ENCODE data around the gene TCIRG1.
A peak's percentile ranks its signal among the peaks of the same experiment; 100 is the strongest.

The TCIRG1 gene

GRCh38 chr11:68032997-68033707 lies 5.7 kb upstream of the TCIRG1 start:
- peaks cover 43% of the 10 kb centered on the region for H3K79me2 ChIP-seq (ENCODE audit: insufficient read depth, low read length)
- no peaks in the 10 kb centered on the region for H3K9me2 ChIP-seq (replicated peaks; ENCODE audit: low read depth, low read length)
- no peak overlapping the region for H3K4me3 ChIP-seq (ENCODE audit: low read length, poor library complexity, severe bottlenecking)
- H3K9ac ChIP-seq (ENCODE audit: low read depth, low read length, poor library complexity, severe bottlenecking) = no peak overlapping the region
- H3K4me1 ChIP-seq (ENCODE audit: insufficient read depth, low read length, poor library complexity, severe bottlenecking) = peaks cover 43% of the 10 kb centered on the region
- peaks cover 8% of the 10 kb centered on the region for H4K20me1 ChIP-seq (ENCODE audit: insufficient read depth, low read length, poor library complexity, severe bottlenecking)
- H3K9me3 ChIP-seq (ENCODE audit: insufficient read depth, low read depth, low read length) = no peaks in the 10 kb centered on the region
- peak overlapping the region; percentile 91 for H3K4me2 ChIP-seq (ENCODE audit: low read depth, low read length, poor library complexity, severe bottlenecking)
- no peak for TF ChIP-seq CTCF (conservative IDR thresholded peaks at IDR 0.05; ENCODE audit: low read length)
- TF ChIP-seq EZH2phosphoT487 (IDR thresholded peaks at IDR 0.05; ENCODE audit: borderline replicate concordance) = no peak
- no peaks in the 10 kb centered on the region for H3K27me3 ChIP-seq (ENCODE audit: insufficient read depth, low read length, poor library complexity, severe bottlenecking)
- H3F3A ChIP-seq (ENCODE audit: low read depth) = peaks cover 3% of the 10 kb centered on the region; the same call in 1 of the 2 replicates
- no peak overlapping the region for H2AFZ ChIP-seq (ENCODE audit: low read length)
- peaks cover 4% of the 10 kb centered on the region; the same call in 1 of the 2 replicates for H3K36me3 ChIP-seq (ENCODE audit: insufficient read depth, low read length)

GRCh38 chr11:68033708-68034045 lies 5.1 kb upstream of the TCIRG1 start:
- H3K79me2 ChIP-seq (ENCODE audit: insufficient read depth, low read length) = peaks cover 43% of the 10 kb centered on the region
- no peaks in the 10 kb centered on the region for H3K9me3 ChIP-seq (ENCODE audit: insufficient read depth, low read depth, low read length)
- peaks cover 8% of the 10 kb centered on the region for H4K20me1 ChIP-seq (ENCODE audit: insufficient read depth, low read length, poor library complexity, severe bottlenecking)
- H3K4me1 ChIP-seq (ENCODE audit: insufficient read depth, low read length, poor library complexity, severe bottlenecking) = peaks cover 42% of the 10 kb centered on the region
- no peaks in the 10 kb centered on the region for H3K9me2 ChIP-seq (replicated peaks; ENCODE audit: low read depth, low read length)
- H3K4me3 ChIP-seq (ENCODE audit: low read length, poor library complexity, severe bottlenecking) = no peak overlapping the region
- no peaks in the 10 kb centered on the region for H3K27me3 ChIP-seq (ENCODE audit: insufficient read depth, low read length, poor library complexity, severe bottlenecking)
- H3K4me2 ChIP-seq (ENCODE audit: low read depth, low read length, poor library complexity, severe bottlenecking) = no peak overlapping the region
- no peak overlapping the region for H3K9ac ChIP-seq (ENCODE audit: low read depth, low read length, poor library complexity, severe bottlenecking)
- TF ChIP-seq CTCF (conservative IDR thresholded peaks at IDR 0.05; ENCODE audit: low read length) = no peak
- no peak for TF ChIP-seq EZH2phosphoT487 (IDR thresholded peaks at IDR 0.05; ENCODE audit: borderline replicate concordance)
- no peak overlapping the region for H2AFZ ChIP-seq (ENCODE audit: low read length)
- peaks cover 3% of the 10 kb centered on the region; the same call in 1 of the 2 replicates for H3F3A ChIP-seq (ENCODE audit: low read depth)
- peaks cover 4% of the 10 kb centered on the region; the same call in 1 of the 2 replicates for H3K36me3 ChIP-seq (ENCODE audit: insufficient read depth, low read length)

GRCh38 chr11:68035266-68035876 lies 3.5 kb upstream of the TCIRG1 start:
- H3K4me3 ChIP-seq (ENCODE audit: low read length, poor library complexity, severe bottlenecking) = no peak overlapping the region
- peaks cover 37% of the 10 kb centered on the region for H3K4me1 ChIP-seq (ENCODE audit: insufficient read depth, low read length, poor library complexity, severe bottlenecking)
- TF ChIP-seq EZH2phosphoT487 (IDR thresholded peaks at IDR 0.05; ENCODE audit: borderline replicate concordance) (no peak), CTCF (conservative IDR thresholded peaks at IDR 0.05; ENCODE audit: low read length) (no peak)
- no peaks in the 10 kb centered on the region for H3K9me3 ChIP-seq (ENCODE audit: insufficient read depth, low read depth, low read length)
- H3F3A ChIP-seq (ENCODE audit: low read depth) = peaks cover 3% of the 10 kb centered on the region; the same call in 1 of the 2 replicates
- H2AFZ ChIP-seq (ENCODE audit: low read length) = no peak overlapping the region
- H4K20me1 ChIP-seq (ENCODE audit: insufficient read depth, low read length, poor library complexity, severe bottlenecking) = peaks cover 8% of the 10 kb centered on the region
- H3K9me2 ChIP-seq (replicated peaks; ENCODE audit: low read depth, low read length) = no peaks in the 10 kb centered on the region
- H3K9ac ChIP-seq (ENCODE audit: low read depth, low read length, poor library complexity, severe bottlenecking) = no peak overlapping the region
- H3K4me2 ChIP-seq (ENCODE audit: low read depth, low read length, poor library complexity, severe bottlenecking) = no peak overlapping the region
- H3K27me3 ChIP-seq (ENCODE audit: insufficient read depth, low read length, poor library complexity, severe bottlenecking) = no peaks in the 10 kb centered on the region
- peaks cover 33% of the 10 kb centered on the region for H3K79me2 ChIP-seq (ENCODE audit: insufficient read depth, low read length)
- peaks cover 4% of the 10 kb centered on the region; the same call in 1 of the 2 replicates for H3K36me3 ChIP-seq (ENCODE audit: insufficient read depth, low read length)
